D721Med (cell line): ENCODE measurements around the gene SMOC2.

Experiments
- DNase-seq: peaks from one replicate; pipeline ENCODE4 v3.0.0; 2011; ENCODE audit warnings: low spot score; ENCODE audit not compliant: insufficient read length
- FAIRE-seq: peaks from 2 replicates; lab custom pipeline; 2011; peaks lifted over from hg19 to GRCh38; lab: Jason Lieb, UNC
- TF ChIP-seq, protein P1 (sequence below): IDR thresholded peaks from 2 replicates; pipeline ENCODE4 v1.5.1; 2012; ENCODE audit warnings: mild to moderate bottlenecking, control low read depth; ENCODE audit not compliant: insufficient read depth; ENCODE audit errors: missing control alignments

The SMOC2 gene

DNA sequence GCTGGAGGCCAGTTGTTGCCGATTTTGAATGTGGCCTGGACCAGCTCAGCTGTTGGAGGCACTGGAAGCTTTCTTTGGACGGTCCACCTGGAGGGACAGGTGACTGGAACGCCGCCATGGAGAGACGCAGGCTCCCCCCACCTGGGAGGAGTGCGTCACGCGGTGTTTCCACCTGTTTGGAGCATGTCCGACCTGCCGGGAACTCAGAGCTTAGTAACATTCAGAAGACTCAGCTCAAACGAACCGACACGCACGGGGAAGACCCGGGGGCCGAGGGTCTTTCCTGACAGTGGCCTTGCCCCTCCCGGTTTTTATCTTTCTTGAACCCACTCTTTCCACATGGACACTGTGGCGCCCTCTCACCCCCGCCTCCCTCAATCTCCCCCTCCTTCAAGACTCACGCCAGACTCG lies 141.6 kb downstream of the SMOC2 start:
- no peak for DNase-seq
- TF ChIP-seq, protein P1, sequence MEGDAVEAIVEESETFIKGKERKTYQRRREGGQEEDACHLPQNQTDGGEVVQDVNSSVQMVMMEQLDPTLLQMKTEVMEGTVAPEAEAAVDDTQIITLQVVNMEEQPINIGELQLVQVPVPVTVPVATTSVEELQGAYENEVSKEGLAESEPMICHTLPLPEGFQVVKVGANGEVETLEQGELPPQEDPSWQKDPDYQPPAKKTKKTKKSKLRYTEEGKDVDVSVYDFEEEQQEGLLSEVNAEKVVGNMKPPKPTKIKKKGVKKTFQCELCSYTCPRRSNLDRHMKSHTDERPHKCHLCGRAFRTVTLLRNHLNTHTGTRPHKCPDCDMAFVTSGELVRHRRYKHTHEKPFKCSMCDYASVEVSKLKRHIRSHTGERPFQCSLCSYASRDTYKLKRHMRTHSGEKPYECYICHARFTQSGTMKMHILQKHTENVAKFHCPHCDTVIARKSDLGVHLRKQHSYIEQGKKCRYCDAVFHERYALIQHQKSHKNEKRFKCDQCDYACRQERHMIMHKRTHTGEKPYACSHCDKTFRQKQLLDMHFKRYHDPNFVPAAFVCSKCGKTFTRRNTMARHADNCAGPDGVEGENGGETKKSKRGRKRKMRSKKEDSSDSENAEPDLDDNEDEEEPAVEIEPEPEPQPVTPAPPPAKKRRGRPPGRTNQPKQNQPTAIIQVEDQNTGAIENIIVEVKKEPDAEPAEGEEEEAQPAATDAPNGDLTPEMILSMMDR = no peak
- no peak for FAIRE-seq

DNA sequence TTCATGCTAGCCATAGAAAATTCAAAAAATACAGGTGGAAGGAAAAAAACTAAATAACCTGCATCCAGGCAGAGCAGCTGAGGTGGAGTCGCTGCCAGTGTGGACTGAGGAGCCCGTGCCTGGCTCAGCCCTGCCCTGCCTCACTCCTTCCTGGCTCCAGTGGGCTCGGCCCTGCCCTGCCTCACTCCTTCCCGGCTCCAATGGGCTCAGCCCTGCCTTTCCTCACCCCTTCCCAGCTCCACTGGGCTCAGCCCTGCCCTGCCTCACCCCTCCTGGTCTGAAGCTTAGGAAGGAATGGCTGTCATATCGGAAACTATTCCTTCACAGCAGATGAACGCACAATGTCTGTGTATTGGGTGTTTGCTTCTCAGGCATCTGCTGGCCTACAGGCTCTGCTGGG lies 142.1 kb downstream of the SMOC2 start:
- DNase-seq = no peak
- no peak for FAIRE-seq
- TF ChIP-seq, protein P1 = no peak

DNA sequence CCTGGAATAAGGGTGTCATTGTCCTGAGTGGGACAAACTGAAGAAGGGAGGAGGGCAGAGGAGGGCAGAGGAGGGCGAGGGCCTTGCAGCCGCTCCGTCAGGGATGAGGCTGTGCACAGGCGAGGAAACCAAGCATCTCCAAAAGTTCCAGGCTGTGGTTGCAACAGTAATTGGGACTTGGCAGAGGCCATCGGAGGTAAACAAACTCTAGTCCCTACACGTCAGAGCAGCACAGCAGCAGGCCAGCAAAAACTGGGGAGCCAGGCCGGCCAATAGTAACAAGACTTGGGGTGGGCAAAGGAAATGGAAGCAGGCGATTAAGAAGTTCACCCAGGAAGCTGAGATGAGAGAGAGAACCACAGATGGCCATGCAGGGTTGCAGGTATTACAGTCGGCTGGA lies 142.8 kb downstream of the SMOC2 start:
- no peak for FAIRE-seq

DNA sequence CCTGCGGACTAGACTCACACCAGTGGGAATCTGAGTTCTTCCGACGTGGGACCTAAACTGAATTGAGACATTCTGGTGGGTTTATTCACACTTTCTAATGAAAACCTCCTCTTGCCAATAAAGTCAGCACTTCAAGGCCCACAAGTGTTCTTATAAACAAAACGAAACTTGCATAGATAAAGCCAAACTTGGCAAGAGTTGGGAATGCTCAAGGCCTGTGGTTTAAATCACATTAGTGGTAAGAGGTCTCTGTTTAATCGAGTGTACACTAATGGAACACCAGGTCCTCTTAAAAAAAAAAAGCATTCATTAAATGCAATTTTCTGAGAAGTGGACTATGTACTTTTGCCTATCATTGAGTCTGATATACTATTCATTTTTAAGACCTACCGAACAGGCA lies 143.3 kb downstream of the SMOC2 start:
- DNase-seq (no peak), FAIRE-seq (no peak)
- TF ChIP-seq, protein P1 = no peak

More for the DNA sequence above, 142.8 kb downstream of the SMOC2 start:
- no peak for DNase-seq
- TF ChIP-seq, protein P1 = no peak

DNA sequence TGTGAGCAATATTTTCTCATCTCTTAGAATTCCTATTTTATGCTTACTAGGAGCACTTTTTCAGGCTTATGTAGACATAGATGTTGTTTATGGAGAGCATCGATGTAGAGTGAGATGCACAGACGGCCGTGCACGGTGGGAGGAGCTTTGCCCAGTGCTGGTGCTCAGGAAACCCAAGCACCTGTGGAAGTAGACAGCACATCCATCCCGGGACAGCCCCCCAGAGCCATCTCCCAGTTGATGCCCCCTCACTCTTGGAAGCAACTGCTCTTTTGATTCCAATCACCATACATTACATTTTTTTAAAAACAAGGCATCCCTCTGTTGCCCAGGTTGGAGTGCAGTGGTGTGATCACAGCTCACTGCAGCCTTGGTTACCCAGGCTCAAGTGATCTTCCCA lies 143.7 kb downstream of the SMOC2 start:
- DNase-seq = no peak
- TF ChIP-seq, protein P1 = no peak

DNA sequence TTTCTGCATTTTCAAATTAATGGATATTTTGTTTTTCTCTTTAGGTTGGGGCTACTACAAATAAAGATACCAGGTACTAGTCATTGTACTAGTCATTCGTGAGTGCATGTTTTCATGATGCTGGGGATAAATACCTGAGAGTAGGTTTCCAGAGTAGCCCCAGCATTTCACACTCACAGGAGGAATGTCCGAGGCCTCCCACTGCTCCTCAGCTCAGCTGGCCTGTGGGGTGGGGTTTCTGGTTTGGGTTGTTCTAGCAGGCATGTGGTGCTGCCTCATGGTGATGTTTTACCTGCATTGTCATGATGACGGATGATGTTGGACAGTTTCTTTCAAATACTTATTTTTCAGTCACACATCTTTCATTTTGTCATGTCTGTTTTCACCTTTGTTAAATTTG lies 144.5 kb downstream of the SMOC2 start:
- TF ChIP-seq, protein P1 = no peak

More for the DNA sequence above, 143.7 kb downstream of the SMOC2 start:
- no peak for FAIRE-seq

DNA sequence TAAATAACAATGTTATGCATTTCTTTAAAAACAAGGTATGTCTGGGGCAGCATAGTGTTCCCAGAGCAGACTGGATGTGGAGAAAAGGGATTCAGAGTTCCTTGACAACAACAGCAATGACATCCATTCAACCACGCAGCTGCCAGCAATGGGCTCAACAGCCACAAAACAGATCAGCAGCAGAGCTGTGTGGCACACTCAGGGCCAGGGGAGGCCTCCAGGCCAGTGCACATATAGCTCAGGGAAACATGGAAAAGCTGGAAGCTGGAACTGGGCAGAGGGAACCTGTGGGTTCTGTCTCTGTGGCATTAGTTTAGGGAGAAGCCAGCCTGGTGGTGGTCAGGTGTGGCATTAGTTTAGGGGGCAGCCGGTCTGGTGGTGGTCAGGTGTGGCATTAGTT lies 148.3 kb downstream of the SMOC2 start:
- TF ChIP-seq, protein P1 = no peak
- FAIRE-seq = no peak
- DNase-seq = no peak

More for the DNA sequence above, 144.5 kb downstream of the SMOC2 start:
- no peak for FAIRE-seq
- DNase-seq = no peak
